ENCODE measurements around the gene C2orf72. TPM values are rescaled to one million over a fixed set of nuclear protein-coding genes. Genes with fewer than 3 reads are reported as not detected.

Gene C2orf72
- total RNA-seq: 0.66 TPM in 1 of 2 replicates, not detected in the other

DNA sequence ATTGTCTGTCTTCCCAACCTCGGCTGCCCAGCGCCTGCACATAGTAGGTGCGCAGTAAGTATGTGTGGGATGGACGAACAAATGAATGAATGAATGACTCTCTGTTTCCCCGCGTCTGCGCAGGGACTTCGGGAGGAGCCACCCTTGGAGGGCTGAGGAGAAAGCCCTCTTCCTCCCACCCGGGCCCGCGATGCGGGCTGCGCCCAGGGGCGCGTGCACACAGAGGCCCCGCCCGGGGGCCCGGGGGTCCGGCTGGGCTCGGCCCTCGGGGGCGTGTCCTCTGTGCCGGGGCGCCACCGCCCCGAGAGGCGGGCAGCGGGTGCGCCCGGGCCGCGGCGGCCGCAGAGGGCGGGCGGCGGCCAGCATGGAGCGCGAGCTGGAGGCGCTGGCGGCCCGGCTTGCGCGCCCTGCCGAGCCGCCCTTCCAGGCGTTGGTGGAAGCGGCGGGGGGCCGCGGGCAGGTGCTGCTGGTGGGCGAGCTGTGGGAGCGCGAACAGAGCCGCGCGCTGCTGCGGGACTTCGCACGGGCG lies at the start of gene C2orf72:
Gene C2orf72, plus strand, starts transcription at position 322 of the 529 bp plus-strand sequence. Its CDS starts 43 bp downstream, at position 365.

DNA sequence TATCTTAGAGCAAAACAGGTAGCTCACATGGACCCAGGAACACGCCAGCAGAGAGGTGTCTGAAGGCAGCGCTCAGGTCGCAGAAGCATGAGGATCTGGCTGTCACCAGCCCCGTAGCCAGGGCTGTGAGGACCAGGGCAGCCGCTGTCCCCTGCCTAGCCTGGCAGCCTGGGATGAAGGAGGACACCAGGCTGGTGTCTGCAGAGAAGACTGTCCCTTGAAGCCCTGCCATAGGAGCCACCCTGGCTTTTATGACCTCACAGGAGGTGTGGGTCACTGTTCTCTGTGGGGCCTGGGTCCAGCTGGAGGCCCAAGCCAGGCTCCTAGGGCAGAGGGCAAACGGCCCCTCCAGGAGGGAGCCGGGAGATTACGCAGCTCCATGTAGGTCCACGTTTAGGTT lies 41.5 kb upstream of the C2orf72 start, which contains the start of gene SPATA3:
Gene SPATA3, plus strand, starts transcription at position 301 of the 400 bp plus-strand sequence. CDS start 113 bp downstream, outside the sequence.

DNA sequence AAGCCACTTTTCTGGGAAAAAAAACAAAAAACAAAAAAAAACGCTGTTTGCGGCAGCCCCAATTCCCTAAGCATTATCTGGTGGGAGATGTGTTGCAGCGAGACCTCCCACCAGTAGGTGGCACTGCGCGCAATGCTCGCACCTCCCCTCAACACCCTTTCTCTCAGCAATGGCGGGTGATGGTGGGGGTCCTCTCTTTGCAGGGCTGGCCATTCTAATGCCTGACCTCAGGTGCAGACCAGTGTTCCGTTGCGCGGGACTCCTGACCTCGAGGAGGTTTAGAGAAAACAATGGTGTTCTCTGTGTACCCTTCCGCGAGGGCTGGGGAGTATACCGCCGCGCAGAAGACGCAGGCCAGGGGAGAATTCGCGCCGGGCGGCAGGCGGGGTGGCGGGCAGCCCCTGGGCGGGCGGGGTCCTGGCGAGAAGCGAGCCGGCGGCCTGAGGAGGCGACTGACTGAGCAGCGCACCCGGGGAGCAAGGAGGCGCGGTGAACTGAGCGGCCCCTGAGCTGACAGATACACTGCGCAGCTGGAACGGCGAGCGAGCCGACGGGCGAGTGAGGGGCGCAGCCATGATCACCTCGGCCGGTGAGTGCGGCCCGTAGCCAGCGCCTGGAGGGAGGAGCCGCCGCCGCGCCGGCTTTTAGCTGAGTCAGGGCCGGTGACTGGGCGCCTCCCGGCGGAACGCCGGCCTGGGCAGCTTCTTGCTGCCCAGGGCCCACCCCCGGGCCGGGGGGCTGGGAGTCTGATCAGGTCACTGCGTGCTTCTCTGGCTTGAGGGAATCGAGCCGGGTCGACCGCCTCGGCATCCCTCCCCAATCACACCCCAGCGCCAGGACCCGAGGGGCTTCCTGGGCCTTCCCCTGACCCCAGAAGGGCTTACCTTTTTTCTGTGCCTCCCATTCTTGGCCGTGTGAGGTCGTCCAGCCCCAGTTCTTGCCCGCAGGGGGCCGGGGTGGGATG lies 19.4 kb downstream of the C2orf72 start, which contains the start of gene PSMD1:
Gene PSMD1, plus strand, starts transcription at position 415 of the 964 bp plus-strand sequence. Its CDS starts 159 bp downstream, at position 574.

Other genes starting within 250 kb of the C2orf72 start
- 35.4 and 144 TPM in 2 replicates for gene ITM2C, start 172.6 kb upstream of the C2orf72 start, total RNA-seq
- gene GPR55, start 112.3 kb upstream of the C2orf72 start, total RNA-seq: under 0.01 TPM in 1 of 2 replicates, not detected in the other
- not detected in 2 replicates for gene SPATA3, start 41.4 kb upstream of the C2orf72 start, total RNA-seq
- 130 and 184 TPM in 2 replicates for gene PSMD1, start 19.3 kb downstream of the C2orf72 start, total RNA-seq
- 11.7 and 68.9 TPM in 2 replicates for gene HTR2B, start 87.5 kb downstream of the C2orf72 start, total RNA-seq
- 157 and 512 TPM in 2 replicates for gene ARMC9, start 161.1 kb downstream of the C2orf72 start, total RNA-seq